Epithelial cell of proximal tubule (primary cell): ENCODE measurements around the gene COL5A2. TPM values are rescaled to one million over a fixed set of nuclear protein-coding genes. Genes with fewer than 3 reads are reported as not detected.

Experiments used
- DNase-seq: peaks from one replicate; pipeline ENCODE4 v3.0.0-alpha.2; 2011; ENCODE audit warnings: low read depth
- H3K4me3 ChIP-seq: 2 replicates; pipeline ENCODE4 v1.5.1; 2011; ENCODE audit warnings: low read depth, mild to moderate bottlenecking, low read length
- total RNA-seq: library from RNA; depleted of rRNA; stranded (reverse); fragments of >200 nt; gene quantifications from 2 replicates; pipeline ENCODE4 v1.2.3, GENCODE V29; 2015
- TF ChIP-seq, protein P1 (sequence below): conservative IDR thresholded peaks from 2 replicates; pipeline ENCODE4 v1.5.1; 2012; ENCODE audit warnings: low read depth, mild to moderate bottlenecking, low read length

Gene COL5A2
- total RNA-seq, 1 donor from 2014 or later = 32.7 TPM

DNA sequence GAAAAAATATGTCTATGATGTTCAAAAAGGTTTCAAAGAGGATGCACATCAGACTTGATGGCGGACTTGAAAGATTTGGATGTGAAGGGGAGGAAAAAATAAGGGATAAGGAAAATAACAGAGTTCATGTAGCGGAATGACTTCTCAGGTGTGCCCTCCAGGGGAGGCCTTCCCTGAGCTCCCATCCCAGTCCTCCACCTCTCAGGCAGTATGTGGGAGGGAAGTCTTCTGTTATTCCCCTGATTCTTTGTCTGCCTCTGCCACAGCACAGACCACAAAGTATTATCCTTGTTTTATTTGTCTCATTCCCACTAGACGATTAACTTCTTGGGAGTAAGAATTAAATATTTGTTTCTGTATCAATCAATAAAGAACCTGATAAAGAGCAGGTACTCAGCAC, 17.7 kb downstream of the COL5A2 start:
- no peak for DNase-seq
- TF ChIP-seq, protein P1, sequence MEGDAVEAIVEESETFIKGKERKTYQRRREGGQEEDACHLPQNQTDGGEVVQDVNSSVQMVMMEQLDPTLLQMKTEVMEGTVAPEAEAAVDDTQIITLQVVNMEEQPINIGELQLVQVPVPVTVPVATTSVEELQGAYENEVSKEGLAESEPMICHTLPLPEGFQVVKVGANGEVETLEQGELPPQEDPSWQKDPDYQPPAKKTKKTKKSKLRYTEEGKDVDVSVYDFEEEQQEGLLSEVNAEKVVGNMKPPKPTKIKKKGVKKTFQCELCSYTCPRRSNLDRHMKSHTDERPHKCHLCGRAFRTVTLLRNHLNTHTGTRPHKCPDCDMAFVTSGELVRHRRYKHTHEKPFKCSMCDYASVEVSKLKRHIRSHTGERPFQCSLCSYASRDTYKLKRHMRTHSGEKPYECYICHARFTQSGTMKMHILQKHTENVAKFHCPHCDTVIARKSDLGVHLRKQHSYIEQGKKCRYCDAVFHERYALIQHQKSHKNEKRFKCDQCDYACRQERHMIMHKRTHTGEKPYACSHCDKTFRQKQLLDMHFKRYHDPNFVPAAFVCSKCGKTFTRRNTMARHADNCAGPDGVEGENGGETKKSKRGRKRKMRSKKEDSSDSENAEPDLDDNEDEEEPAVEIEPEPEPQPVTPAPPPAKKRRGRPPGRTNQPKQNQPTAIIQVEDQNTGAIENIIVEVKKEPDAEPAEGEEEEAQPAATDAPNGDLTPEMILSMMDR = no peak
- H3K4me3 ChIP-seq = no peak overlapping the region

DNA sequence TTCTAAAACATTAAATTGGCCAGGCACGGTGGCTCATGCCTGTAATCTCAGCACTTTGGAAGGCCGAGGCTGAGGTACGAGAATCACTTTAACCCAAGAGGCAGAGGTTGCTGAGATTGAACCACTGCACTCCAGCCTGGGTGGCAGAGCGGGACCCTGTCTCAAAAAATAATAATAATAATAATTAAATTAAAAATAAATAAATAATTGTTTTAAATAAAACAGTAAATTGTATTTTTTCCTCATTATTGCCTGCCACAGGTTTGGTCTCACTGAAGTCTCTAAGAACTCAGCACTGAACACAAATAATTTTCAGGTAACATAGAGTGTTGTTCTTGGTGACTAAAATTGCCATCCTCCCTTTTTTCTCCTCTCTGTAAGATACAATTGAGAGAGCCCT, 19.8 kb downstream of the COL5A2 start:
- TF ChIP-seq, protein P1 = no peak
- no peak for DNase-seq
- H3K4me3 ChIP-seq = no peak overlapping the region

DNA sequence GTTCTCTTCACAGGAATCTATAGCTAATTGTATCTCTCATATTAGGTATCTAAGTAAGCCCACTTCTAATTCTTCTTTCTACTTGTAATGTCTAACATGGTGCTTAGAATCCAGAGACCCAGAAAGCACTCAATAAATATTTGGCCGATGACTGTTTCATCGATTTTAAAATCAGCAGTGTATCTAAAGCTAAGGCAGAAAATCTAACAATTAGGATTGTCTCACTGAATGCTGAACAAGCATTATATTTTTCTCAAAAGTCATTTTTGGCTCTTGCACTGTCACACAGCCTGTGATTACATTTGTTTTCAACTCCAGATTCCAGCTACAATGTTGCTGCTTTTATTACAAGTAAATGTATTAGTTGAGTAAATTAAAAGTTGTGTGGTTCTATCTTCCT, 20.3 kb downstream of the COL5A2 start:
- DNase-seq = no peak
- TF ChIP-seq, protein P1 = no peak

DNA sequence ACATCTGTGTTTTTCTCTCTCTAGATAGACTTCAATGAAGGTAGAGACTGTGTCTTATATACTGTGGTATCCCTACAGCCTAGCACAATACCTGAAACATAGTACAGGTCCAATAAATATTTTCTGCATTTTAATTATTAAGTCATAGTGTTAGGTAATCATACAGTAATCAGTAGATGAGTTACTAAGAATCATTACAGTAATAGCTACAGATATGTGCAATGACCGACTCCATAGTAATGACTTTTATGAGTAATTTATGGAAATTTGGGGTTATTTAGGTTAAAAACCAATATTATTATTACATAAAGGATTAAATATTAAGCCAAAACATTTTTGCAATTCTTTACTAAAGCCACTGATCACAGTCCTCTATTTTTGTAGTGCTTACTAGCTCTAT, 21.6 kb downstream of the COL5A2 start:
- no peak for DNase-seq
- no peak overlapping the region for H3K4me3 ChIP-seq
- TF ChIP-seq, protein P1 = no peak

More for the DNA sequence above, 20.3 kb downstream of the COL5A2 start:
- H3K4me3 ChIP-seq = no peak overlapping the region

DNA sequence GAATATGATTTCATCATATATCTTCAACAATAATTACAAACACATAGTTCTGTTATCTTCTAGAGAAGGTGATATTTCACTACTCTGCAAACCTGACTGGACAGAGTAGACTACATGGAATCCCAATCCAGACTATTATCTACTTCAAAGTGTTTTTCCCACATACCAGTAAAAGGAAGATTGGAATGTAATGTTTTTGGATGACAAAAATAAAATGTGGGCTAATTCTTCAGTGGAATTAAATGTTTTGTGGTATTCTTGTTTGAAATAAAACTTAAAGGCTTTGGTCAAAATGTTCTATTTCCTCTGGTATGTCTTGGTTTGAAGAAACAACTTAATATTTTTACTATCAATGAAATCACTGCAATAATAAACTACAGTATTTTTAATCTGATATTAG, 22.1 kb downstream of the COL5A2 start:
- DNase-seq = no peak
- TF ChIP-seq, protein P1 = no peak
- no peak overlapping the region for H3K4me3 ChIP-seq

DNA sequence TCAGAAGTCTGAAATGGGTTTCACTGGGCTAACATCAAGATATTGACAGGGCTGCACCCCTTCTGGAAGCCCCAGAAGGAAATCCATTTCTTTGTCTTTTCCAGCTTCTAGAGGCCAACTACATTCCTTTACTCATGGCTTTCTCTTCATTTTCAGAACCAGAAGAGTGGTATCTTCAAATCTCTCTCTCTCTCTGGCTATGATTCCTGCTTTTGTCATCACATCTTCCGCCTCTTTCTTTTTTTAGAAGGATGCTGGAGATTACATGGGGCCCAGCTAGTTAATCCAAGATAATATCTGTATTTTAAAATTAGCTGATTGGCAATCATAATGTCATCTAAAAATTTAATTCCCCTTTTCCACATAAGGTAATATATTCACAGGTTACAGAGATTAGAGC, 23.8 kb downstream of the COL5A2 start:
- TF ChIP-seq, protein P1 = no peak
- DNase-seq = no peak
- no peak overlapping the region for H3K4me3 ChIP-seq

DNA sequence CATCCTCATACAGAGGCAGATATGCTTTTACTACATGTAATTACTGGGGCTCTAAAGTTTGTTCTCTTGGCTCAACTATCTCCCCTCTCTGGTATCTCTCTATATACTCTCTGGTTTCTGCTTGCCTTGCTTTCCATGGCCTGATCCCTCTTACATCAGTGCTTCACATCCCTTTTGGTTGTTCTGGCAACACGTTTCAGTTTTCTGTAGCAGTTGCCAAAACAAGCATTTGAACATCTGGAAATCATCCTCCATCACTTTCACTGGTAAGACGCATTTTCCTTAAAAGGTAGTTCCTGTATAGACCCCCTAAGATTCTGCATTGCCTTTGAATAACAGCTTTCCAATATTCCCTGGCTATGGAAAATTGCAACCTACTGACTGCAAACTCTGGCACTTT, 25.9 kb downstream of the COL5A2 start:
- DNase-seq = no peak
- TF ChIP-seq, protein P1 = no peak
- H3K4me3 ChIP-seq = no peak overlapping the region
